GM20431 (cell line): ENCODE results near the gene AP2A1.
"Not testable (repeated sequence)": the region's sequence is repeated elsewhere in the genome, so short reads cannot be mapped to it uniquely, and the experiment has no call there.

Source experiments
- in situ Hi-C: fragments of 300-500 bp; cut with MseI, MboI; formaldehyde crosslinking; loops from one replicate; pipeline ENCODE4 v1.15.0; 2020; ENCODE audit warnings: low sequenced_read_pairs; ENCODE audit not compliant: unreplicated experiment

The AP2A1 gene

GRCh38 chr19:49809160-49809940 is 42.5 kb downstream of the AP2A1 start:
- in situ Hi-C loops, result no loop called here

DNA sequence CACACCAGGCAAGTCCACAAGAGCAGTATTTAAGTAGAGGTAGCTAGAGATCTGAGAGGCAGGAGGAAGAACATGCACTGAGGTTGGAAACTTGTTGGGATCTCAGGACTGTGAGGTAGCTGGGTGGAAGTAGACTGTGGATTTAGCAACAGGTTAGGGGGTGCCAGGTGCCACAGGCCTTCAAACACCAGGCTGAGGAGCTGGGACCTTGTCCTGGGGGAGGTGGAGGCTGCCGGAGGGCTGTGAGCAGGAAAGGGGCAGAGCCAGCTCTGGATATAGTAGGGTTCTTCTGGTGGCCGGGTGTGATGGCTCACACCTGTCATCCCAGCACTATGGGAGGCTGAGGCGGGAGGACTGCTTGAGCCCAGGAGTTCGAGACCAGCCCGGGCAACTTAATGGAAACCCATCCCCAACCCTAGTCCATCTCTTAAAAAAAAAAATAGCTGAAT is 43.2 kb downstream of the AP2A1 start:
- in situ Hi-C loops, result no loop called here

- in situ Hi-C loops, result no loop called here
Measured at GRCh38 chr19:49811328-49811727, 44.5 kb downstream of the AP2A1 start.

- in situ Hi-C loops, result no loop called here
Measured at GRCh38 chr19:49812452-49812996, 45.7 kb downstream of the AP2A1 start.

GRCh38 chr19:49812997-49813861 is 46.4 kb downstream of the AP2A1 start, which contains the start of gene FUZ:
Gene FUZ, minus strand, starts transcription at chr19:49813292. Its CDS starts 186 bp downstream, at chr19:49813106.
- in situ Hi-C loops, result no loop called here

DNA sequence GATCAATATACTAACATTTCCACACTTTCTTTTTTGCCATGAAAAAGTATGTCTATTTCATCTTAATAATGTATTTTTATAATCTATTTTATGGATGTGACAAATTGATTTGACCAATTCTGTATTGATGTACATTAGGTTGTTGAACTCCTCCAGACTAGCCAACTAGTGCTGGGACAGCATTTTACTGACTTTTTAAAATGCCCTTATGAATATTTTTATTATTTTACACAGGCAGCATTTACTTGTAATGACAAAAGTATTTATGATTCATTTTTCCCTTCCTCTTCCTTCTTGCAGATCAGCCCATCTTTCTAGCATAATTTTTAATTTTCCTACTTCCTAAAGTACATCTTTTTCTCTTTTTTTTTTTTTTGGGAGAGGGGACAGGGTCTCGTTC is 47.2 kb downstream of the AP2A1 start:
- in situ Hi-C loops, result no loop called here

DNA sequence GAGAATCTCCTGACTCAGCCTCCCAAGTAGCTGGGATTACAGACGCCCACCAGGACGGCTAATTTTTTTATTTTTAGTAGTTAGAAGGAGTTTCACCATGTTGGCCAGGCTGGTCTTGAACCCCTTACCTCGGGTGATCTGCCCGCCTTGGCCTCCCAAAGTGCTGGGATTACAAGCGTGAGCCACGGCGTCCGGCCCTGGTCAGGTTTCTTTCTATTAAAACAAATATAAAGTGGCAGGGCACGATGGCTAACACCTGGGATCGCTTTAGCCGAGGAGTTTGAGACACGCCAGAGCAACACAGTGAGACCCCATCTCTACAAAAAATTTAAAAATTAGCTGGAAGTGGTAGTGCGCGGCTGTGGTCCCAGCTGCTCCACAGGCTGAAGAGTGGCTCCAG is 49.8 kb downstream of the AP2A1 start:
- in situ Hi-C loops, result no loop called here

GRCh38 chr19:49817964-49818648 is 51.3 kb downstream of the AP2A1 start, which contains the start of gene MED25:
Gene MED25, plus strand, starts transcription at chr19:49818289. Its CDS starts 53 bp downstream, at chr19:49818342.
- in situ Hi-C loops, result no loop called here

DNA sequence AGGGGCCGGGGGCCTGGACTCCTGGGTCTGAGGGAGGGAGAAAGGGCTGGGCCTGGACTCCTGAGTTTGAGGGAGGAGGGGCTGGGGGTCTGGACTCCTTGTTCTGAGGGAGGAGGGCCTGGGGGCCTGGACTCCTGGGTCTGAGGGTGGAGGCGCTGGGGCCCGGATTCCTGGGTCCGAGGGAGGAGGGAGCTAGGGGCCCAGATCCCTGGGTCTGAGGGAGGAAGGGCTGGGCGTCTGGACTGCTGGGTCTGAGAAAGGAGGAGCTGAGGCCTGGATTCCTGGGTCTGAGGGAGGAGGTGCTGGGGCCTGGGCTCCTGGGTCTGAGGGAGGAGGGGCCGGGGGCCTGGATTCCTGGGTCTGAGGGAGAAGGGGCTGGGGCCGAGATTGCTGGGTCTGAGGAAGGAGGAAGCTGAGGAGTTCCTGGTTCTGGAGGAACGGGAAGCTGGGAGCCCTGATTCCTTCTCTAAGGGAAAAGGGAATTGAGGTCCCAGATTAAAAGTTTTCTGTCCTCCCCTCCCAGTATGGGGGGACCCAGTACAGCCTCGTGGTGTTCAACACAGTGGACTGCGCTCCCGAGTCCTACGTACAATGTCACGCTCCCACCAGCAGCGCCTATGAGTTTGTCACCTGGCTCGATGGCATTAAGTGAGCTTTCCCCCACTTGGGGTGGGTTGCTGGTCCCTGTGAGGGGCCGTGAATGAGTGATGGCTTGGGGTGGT is 52.0 kb downstream of the AP2A1 start:
- in situ Hi-C loops, result no loop called here

DNA sequence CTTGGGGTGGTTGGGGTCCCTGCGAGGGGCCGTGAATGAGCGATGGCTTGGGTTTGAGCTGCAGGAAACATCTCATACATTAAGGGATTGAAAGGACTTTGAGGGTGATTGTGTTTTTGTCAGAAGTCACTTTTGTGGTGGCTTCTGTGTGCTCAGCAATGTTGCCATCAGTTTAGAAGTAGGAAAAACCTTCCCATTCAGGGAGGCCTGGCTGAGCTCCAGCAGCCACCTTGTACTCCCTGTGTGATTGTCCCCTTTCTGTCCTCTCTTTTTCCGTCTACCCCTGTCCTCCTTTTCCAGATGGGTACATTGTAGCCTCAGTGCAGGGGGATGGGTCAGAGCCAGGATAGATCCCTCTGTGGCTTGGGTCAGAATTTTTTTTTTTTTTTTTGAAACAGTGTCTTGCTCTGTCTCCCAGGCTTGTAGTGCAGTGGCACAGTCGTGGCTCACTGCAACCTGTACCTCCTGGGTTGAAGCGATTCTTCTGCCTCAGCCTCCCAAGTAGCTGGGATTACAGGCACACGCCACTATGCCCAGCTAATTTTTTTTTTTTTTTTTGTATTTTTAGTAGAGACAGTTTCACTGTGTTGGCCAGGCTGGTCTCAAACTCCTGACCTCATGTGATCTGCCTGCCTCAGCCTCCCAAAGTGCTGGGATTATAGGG is 52.8 kb downstream of the AP2A1 start:
- in situ Hi-C loops, result not testable (repeated sequence)

DNA sequence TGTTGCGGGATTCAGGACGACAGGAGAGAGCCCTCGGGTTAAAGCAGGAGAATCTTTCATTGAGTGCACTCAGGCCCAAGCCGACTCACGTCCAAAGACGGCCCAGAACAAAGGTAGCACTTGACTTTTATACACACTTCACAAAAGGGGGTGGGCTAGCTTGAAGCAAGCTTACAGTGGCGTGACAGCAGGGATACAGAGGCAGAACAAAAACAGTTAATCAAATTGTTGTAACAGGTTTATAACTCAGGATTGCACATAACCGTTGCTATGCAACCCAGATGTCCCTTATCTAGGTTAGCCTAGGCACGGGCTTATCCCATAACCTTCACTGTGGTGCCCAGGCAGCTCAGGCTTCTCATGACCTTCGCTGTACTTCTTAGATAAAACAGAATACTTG is 53.3 kb downstream of the AP2A1 start:
- in situ Hi-C loops, result no loop called here

DNA sequence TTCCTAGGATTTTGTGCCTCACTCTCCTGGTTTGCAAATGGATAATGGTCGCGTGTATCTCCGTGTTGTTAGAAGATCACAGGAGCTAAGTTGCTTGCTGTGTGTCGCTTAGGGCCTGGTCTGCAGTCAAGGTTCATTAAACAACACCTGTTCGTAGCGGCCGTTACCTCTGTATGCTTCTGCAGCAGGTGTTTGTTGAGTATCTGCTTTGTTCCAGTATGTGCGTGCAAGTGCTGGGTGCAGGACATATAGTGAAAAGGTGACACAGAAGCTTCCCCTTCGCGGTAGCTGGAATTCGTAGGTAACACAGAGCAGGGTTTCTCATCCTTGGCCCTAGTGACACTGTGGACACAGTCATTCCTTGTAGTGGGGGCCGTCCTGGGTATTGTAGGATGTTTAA is 56.7 kb downstream of the AP2A1 start:
- in situ Hi-C loops, result no loop called here

DNA sequence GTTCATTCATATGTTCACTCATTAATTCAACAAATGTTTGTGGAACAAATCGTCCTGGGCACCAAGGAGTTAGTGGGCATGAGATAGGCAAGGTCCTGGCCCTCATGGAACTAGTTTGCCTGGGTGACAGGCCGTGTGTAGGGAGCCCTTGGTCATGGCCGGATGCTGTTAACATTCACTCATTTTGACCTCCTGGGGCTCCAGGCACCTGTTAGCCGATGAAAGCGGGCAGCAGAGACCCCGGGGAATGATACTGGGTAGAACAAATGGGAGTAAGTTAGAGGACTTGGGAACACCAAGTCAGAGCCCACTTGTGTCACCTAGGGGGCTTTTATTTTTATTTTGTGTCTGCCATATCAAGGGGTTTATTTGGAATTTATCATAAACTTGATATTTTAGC is 57.9 kb downstream of the AP2A1 start:
- in situ Hi-C loops, result no loop called here

DNA sequence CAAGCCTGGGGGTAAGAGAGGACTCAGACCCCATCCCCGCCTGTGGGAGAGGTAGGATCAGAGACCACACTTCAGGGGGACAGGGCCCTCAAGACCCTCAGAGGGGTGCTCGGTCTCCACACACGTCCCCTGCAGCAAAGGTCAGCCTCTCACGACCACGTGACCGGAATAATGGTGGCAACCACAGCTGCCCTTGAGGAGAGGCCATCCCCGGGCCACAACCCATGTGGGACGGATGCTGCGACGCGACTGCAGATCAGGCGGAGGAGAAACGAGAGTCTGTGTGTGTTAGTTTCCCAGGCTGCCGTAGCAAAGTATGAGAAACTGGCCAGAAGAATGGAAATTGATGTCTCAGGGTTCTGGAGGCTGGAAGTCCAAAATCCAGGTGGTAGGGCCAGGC is 60.2 kb downstream of the AP2A1 start:
- in situ Hi-C loops, result no loop called here

- in situ Hi-C loops, result no loop called here
Measured at GRCh38 chr19:49829200-49829599, 62.4 kb downstream of the AP2A1 start.

DNA sequence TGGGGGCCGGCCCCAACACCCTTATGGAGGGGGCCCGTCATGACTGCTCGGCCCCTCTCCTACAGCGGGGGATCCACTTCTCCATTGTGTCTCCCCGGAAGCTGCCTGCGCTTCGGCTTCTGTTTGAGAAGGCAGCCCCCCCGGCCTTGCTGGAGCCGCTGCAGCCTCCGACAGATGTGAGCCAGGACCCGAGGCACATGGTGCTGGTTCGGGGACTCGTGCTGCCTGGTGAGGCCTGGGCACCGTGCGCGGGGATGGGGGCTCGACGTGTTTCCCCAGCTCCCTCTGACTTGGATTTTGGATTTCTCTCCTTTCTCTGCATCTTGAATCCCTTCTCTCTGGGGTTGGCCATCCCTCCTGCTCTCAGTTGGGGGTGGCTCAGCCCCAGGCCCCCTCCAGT is 62.9 kb downstream of the AP2A1 start:
- in situ Hi-C loops, result no loop called here

DNA sequence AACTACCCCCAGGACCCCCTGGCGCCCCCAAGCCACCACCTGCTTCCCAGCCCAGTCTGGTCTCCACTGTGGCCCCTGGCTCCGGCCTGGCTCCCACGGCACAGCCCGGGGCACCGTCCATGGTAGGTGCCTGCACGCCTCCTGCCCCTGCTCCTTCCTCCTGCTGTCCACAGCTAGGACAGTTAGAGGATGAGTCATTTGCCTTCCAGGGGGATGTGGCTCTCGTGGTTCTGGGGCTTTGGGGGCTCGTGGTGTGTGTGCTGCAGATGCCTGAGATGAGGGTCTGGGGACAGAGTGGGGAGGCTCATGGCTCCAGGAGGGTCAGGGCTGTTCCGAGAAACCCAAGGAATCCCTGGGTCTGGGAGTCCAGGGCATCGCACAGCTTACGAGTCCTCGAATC is 64.0 kb downstream of the AP2A1 start:
- in situ Hi-C loops, result no loop called here

DNA sequence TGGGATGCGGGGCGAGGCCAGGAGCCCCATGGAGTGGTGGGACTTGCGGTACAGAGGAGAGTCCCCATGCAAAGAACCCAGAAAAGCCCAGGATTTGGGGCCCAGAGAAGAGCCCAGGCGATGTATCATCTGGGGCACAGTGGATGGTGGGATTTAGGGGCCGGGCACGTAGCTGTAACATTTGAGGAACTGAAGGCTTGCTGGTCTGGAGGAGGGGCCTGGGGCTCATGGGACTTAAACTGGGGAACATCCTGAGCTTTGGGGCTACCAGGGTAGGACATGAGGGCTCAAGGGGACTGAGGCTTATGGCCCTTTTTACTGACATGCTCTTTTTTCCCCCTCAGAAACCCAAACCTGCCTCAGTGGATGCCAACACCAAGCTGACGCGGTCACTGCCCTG is 64.8 kb downstream of the AP2A1 start:
- in situ Hi-C loops, result no loop called here

DNA sequence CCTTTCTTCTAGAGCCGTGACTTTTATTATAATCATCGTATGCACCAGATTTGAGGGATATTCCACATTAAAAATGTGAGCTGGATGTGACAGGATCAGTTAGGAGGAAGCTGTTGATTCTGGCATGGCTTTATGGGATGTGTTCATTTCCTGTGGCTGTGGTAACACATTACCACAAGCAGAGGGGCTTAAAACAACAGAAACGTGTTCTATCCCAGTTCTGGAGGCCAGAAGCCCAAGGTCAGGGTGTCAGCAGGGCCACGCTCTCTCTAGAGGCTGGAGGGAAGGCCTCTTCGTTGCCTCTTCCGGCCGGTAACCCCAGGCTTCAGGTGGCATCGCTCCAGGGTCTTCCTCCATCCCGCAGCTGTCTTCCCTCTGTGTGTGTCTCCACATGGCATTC is 65.8 kb downstream of the AP2A1 start:
- in situ Hi-C loops, result no loop called here
